Heart left ventricle (tissue), 16 donors: ENCODE results near the gene MAML2. TPM values are rescaled to one million over a fixed set of nuclear protein-coding genes. Genes with fewer than 3 reads are reported as not detected.

Source experiments
- ATAC-seq, 4 donors: fragments of 200-7000 bp; cut with Tn5 transposase; one replicate each; pipeline ENCODE4 v1.9.1; 2020 to 2022; ENCODE audit warnings: moderate library complexity in 4 of 4, mild to moderate bottlenecking in 3 of 4, moderate number of reproducible peaks in 1 of 4
- DNase-seq, 5 donors: peaks; one replicate each; pipeline ENCODE4 v3.0.0-alpha.2; 2020
- H3K27ac ChIP-seq, 12 donors: fragments of 200-600 bp; sonication (generic) in 4 of 12; one replicate each; pipeline versions ENCODE4 v1.5.0 to v1.8.0; 2016 to 2022; ENCODE audit warnings: mild to moderate bottlenecking in 2 of 12
- H3K27me3 ChIP-seq, 9 donors: fragments of 200-600 bp; sonication (generic) in 2 of 9; one replicate each; pipeline versions ENCODE4 v1.5.1 to v1.8.0; 2016 to 2022; ENCODE audit warnings: mild to moderate bottlenecking in 3 of 9
- H3K36me3 ChIP-seq, 9 donors: fragments of 200-600 bp; sonication (generic) in 2 of 9; one replicate each; pipeline versions ENCODE4 v1.5.0 to v1.8.0; 2018 to 2022; ENCODE audit warnings: mild to moderate bottlenecking in 2 of 9
- H3K4me1 ChIP-seq, 12 donors: fragments of 200-600 bp; sonication (generic) in 4 of 12; one replicate each; pipeline versions ENCODE4 v1.5.0 to v1.8.0; 2016 to 2022; ENCODE audit warnings: mild to moderate bottlenecking in 3 of 12
- H3K4me3 ChIP-seq, 12 donors: fragments of 200-600 bp; sonication (generic) in 4 of 12; one replicate each; pipeline versions ENCODE4 v1.5.0 to v1.8.0; 2017 to 2022; ENCODE audit warnings: mild to moderate bottlenecking in 9 of 12, moderate library complexity in 4 of 12
- H3K9me3 ChIP-seq, 12 donors: fragments of 200-600 bp; sonication (generic) in 4 of 12; one replicate each; pipeline versions ENCODE4 v1.5.0 to v1.8.0; 2016 to 2022; ENCODE audit warnings: mild to moderate bottlenecking in 1 of 12
- CTCF ChIP-seq, 12 donors: fragments of 200-600 bp; sonication (generic) in 4 of 12; IDR thresholded peaks; one replicate each; pipeline versions ENCODE4 v1.5.0 to v1.8.0; 2018 to 2022; ENCODE audit warnings: antibody characterized with exemption in 12 of 12, mild to moderate bottlenecking in 5 of 12
- POLR2A ChIP-seq, 2 donors: fragments of 450-650 bp; IDR thresholded peaks; one replicate each; pipeline ENCODE4 v1.6.1; 2017; ENCODE audit warnings: antibody characterized with exemption in 2 of 2, mild to moderate bottlenecking in 2 of 2, moderate library complexity in 2 of 2
- WGBS, 4 donors: extraction: QIAGEN DNeasy Blood & Tissue Kit in 2 of 4; methylation state at CpG; one replicate each; pipeline versions ENCODE4 v1.1.5 to v1.1.7; 2013 to 2018; 5-methylcytosine and 5-hydroxymethylcytosine counted together
- intact Hi-C, 10 donors: fragments of 100-400 bp; cut with DNase I; formaldehyde crosslinking; loops; one replicate each; pipeline versions ENCODE4 v1.11.1 to v1.14.2; 2022
- polyA plus RNA-seq, 2 donors: library from polyadenylated mRNA; stranded (reverse); fragments of 200-250 nt; gene quantifications; one replicate each; pipeline ENCODE4 v1.2.3, GENCODE V29; 2013
- total RNA-seq, 9 donors: library from RNA; depleted of rRNA in 2 of 9; stranded (reverse); fragments of >200 nt in 2 of 9; fragmentation: NEBNext Ultra II Directional in 3 of 9; extraction: Animal tissue kit (Norgen Biotek cat#: 25700) in 3 of 9; gene quantifications; one replicate each; pipeline versions ENCODE4 v1.1.0 to v1.2.4, GENCODE V29; 2016 to 2023
- donor health status: ischemic (EF 13 %, LVEDD 7.1; RV severe dilation, severe dysfunction).
- donor health status: healthy with polysubstance abuse.
- donor health status: DM: no; HTN: yes; CAD: no.
- donor health status: DM: no; HTN: no; CAD: no.
- donor health status: ischemic (EF 25% LVEDD 6.9; RV normal size, moderate dysfunction).
- donor health status: ischemic (EF 25% LVEDD 5.7; RV mildly dilated, moderate dysfunction).
- donor health status: healthy.
- donor health status: DM: yes; HTN: yes; CAD: no.
- donor health status: ischemic (EF 35%, LVEDD 5.7; RV mildly dilated, moderate dysfunction).
- donor health status: nonischemic (EF 11% LVEDD 7.7; RV severe dilation, severe dysfunction).
- donor health status: DM: yes; HTN: yes; CAD: no.
- donor health status: PGD.
- donor health status: ischemic (EF 29% LVEDD 5.4; RV normal size, mild dysfunction).
- donor health status: nonischemic (EF 23%, LVEDD 6.1; RV moderate dilation, normal function).

The MAML2 gene
- total and polyA plus RNA-seq, 11 donors: 1.3 to 10.8 (median 4.8) TPM

DNA sequence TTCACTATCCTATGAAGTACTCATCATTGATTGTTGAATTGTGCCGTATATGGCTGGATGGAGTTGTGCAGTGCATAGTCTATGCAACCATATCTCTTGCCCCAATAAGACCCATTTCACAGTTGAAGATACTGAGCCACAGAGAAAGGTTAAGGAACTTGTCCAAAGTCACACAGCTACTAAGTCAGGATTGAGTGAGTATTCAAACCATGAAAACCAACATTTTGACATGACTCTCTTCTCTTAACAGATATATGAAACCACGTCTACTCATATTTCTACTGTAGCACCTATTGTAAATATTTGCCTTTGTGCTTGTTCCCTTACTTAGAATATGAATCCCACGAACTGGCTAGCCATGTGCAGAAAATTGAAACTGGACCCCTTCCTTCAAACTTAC, 58.1 kb downstream of the MAML2 start:
- Histone ChIP-seq H3K27ac (no peak overlapping the region), H3K4me1 (peaks cover 0 to 30% (median 0%) of the 10 kb centered on the region in 12 donors), H3K36me3 (no peaks in the 10 kb centered on the region), H3K9me3 (no peaks in the 10 kb centered on the region), H3K4me3 (no peak overlapping the region), H3K27me3 (no peaks in the 10 kb centered on the region)
- ATAC-seq: no peak
- intact Hi-C loops: no loop called here
- TF ChIP-seq CTCF (IDR thresholded peaks at IDR 0.05): no peak
- TF ChIP-seq POLR2A (IDR thresholded peaks at IDR 0.05): no peak
- 94 to 96% (median 95%) methylated on average over 3 of the region's 3 CpGs for WGBS, 4 donors
- DNase-seq: no peak

- no peak for TF ChIP-seq CTCF (IDR thresholded peaks at IDR 0.05)
- TF ChIP-seq POLR2A (IDR thresholded peaks at IDR 0.05): no peak
- 97 to 100% (median 98%) methylated on average over 1 of the region's 1 CpG for WGBS, 4 donors
- H3K9me3 ChIP-seq: no peaks in the 10 kb centered on the region
- no peaks in the 10 kb centered on the region for H3K27me3 ChIP-seq
- no peak overlapping the region for H3K27ac ChIP-seq
- H3K4me1 ChIP-seq: peaks cover 0 to 35% (median 2%) of the 10 kb centered on the region in 12 donors
- DNase-seq (no peak), ATAC-seq (no peak)
- intact Hi-C loops: no loop called here
- no peak overlapping the region for H3K4me3 ChIP-seq
- H3K36me3 ChIP-seq: no peaks in the 10 kb centered on the region
These were observed 58.6 kb downstream of the MAML2 start for GRCh38 chr11:96284401-96284800.

DNA sequence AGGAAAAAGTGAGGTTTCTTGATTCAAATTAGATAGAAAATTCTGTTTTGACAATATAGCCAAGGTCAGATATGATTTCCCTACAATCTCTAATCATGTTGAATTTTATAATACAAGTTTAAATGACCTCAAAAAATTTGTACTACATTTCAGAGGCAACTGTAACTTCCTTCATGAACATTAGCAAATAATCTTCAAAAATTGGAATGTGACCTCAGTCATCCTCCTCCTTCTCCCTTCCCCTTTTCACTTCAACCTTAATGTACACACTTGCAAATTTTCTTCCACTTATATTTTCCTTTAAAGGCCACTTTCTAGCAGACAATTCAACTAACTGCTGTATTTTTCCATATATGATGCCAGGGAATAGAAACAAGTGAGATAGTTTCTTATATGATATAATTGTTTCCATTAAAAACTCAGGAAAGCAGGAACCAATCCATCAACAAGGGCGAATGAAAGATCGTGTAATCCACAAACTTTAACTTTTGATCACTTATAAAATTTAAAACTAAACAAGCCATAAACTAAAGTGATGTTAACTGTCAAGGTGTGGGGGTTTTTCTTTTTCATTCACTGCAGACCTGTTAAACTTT, 60.3 kb downstream of the MAML2 start:
- 83 to 86% (median 84%) methylated on average over 2 of the region's 2 CpGs for WGBS, 4 donors
- Histone ChIP-seq H3K36me3 (no peaks in the 10 kb centered on the region), H3K27me3 (no peaks in the 10 kb centered on the region), H3K4me3 (no peak overlapping the region), H3K9me3 (no peaks in the 10 kb centered on the region), H3K4me1 (peaks cover 0 to 48% (median 2%) of the 10 kb centered on the region in 12 donors), H3K27ac (no peak overlapping the region)
- DNase-seq: no peak
- no peak for ATAC-seq
- intact Hi-C loops: no loop called here
- no peak for TF ChIP-seq CTCF (IDR thresholded peaks at IDR 0.05)
- TF ChIP-seq POLR2A (IDR thresholded peaks at IDR 0.05): no peak

- Histone ChIP-seq H3K36me3 (no peaks in the 10 kb centered on the region), H3K9me3 (no peaks in the 10 kb centered on the region), H3K27ac (no peak overlapping the region), H3K4me3 (no peak overlapping the region), H3K27me3 (no peaks in the 10 kb centered on the region), H3K4me1 (peaks cover 0 to 56% (median 2%) of the 10 kb centered on the region in 12 donors)
- TF ChIP-seq CTCF (IDR thresholded peaks at IDR 0.05) (no peak), POLR2A (IDR thresholded peaks at IDR 0.05) (no peak)
- intact Hi-C loops: no loop called here
- no peak for DNase-seq
- no peak for ATAC-seq
- 95 to 100% (median 98%) methylated on average over 1 of the region's 1 CpG for WGBS, 4 donors
These were observed 62.6 kb downstream of the MAML2 start for GRCh38 chr11:96280444-96280843.
